GM19467 (cell line): Measurements from ENCODE around the gene CPLX3.

Experiments used
- ATAC-seq: cut with Tn5 transposase; IDR thresholded peaks from one replicate; pipeline ENCODE4 v1.9.1; 2021; ENCODE audit warnings: mild to moderate bottlenecking, moderate library complexity; ENCODE audit not compliant: unreplicated experiment

The CPLX3 gene

DNA sequence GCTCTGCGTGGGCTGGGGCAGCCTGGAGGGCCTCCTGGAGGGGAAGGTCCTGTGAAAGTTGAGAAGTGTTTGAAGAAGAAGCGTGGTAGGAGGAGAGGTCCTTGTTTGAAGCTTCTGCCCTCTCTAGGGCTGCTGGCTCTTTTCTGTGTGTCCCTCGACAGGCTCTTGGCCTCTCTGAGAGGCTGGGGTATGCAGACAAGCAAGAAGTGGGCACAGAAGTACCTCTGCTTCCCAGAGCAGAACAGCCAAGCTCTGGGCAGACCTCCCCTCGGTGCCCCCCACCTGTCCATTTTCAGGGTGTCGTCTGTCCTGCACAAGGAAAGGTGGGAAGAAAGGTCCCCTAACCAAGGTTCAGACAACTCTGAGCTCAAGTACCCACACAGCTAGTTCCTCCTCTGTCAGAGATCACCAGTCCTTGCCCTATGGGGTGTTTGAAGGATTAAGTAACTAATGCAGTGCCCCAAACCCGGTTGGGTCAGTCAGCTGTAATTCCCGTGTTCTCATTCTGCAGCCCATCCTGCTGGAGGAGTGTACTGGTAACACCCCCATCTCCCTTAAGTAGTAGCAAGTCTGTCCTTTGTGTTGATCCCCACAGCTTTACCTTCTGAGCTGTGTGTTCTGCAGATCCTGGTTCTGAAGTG is 38.3 kb upstream of the CPLX3 start:
- no peak for ATAC-seq

- peak; percentile 21 for ATAC-seq
Observed at GRCh38 chr15:74788683-74789151, 37.7 kb upstream of the CPLX3 start.

DNA sequence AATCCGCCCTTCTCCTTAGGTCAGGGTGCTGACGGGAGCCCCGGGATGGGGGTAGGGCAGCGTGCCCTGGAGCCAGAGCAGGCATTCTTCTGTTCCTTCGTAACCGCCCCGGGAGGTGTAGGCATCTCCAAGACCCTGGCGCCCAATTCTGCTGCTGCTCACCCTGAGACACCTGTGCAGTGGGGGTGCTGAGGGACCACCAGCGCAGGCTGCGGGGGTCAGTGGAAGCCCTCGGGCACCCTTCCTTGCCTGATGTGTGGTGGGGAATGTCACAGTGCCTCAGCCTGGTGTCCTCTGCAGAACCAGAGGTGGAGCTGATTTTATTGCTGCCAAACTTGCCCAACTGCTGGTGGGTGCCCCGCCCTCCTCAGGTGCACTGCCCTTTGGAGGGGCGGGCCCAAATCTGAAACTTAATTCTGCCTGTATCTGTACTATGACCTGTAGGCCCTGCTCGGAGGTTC is 37.2 kb upstream of the CPLX3 start:
- ATAC-seq, result no peak

DNA sequence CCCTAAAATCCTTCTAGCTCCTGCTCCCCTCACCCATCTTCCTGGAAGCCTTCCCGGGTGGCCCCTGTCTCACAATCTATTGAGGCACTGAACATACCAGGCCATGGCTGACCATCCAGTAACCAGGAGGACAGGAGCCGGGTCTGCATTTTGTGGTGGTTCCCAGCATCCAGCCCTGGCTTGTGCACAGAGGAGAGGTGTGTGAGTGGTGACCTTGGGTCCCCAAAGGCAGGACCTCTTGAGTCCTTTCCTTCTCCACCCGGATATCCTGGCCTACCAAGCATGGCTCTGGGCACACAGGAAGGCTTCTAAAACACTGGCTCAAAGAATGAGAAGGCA is 36.7 kb upstream of the CPLX3 start:
- no peak for ATAC-seq

GRCh38 chr15:74790080-74790916 is 36.1 kb upstream of the CPLX3 start:
- ATAC-seq, result no peak

DNA sequence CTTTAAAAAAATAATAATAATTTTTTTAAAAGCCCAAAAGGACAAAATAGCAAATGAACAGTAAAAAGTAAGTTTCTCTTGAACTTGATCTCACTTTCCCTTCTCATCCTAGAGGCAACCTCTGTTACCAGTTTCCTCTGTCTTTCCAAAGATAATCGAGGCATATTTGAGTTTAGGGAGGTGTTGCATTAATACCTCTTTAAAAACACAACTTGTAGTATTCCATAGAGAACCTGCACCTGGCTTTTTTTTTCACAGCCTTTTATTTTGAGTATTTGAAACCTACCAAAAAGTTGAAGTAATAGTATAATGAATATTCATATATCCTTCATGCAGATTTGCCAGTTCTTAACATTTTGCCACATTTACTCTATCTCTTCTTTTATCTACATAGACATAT is 35.4 kb upstream of the CPLX3 start:
- ATAC-seq, result no peak

- no peak for ATAC-seq
Observed at GRCh38 chr15:74791667-74792066, 34.8 kb upstream of the CPLX3 start.

- no peak for ATAC-seq
Observed at GRCh38 chr15:74792227-74793016, 34.0 kb upstream of the CPLX3 start.

DNA sequence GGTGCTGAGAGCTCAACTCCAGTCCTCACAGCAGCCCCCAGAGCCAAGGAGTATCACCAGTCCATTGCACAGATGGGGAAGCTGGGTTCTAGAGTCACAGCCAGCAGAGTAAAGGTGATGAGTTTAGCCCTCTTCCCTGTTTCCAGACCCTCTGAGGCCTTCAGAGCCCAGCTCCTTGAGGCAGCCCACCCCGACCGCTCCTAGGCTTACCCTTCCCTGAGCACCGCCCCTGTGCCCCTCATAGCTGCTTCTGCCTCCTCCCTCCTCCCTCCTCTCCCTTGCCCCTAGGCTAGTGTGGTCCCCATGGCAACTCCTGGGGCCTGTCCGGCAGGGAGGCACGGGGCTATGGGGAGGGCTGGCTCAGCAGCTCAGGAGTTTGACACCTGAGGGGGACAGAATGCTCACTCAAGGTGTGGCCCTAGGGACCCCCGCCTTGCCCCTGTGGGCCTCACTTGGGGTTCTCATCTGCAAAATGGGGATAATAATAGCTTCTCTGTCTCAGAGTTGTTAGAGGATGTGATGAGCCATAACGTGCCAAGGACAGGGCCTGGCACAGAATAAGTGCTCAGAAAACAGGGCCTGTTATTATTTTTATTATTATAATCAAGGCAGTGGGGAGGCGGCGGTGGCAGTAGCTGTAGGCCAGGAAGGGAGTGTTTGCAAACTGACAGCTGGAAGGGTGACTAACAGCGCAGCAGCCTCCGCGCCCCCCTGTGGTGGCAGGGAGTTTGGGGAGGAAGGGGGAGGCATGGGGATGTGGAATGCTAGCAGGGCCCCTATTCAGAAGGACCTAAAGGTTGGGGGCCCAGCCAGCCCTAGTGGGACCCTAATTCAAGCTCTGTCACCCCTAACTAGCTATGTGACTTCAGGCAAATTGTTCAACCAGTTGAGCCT is 33.0 kb upstream of the CPLX3 start:
- ATAC-seq, result no peak

GRCh38 chr15:74794248-74794969 is 32.0 kb upstream of the CPLX3 start:
- no peak for ATAC-seq

- ATAC-seq, result no peak
Observed at GRCh38 chr15:74794970-74795349, 31.5 kb upstream of the CPLX3 start.

- no peak for ATAC-seq
Observed at GRCh38 chr15:74795966-74796625, 30.3 kb upstream of the CPLX3 start.

GRCh38 chr15:74798388-74799254 is 27.8 kb upstream of the CPLX3 start:
- no peak for ATAC-seq

DNA sequence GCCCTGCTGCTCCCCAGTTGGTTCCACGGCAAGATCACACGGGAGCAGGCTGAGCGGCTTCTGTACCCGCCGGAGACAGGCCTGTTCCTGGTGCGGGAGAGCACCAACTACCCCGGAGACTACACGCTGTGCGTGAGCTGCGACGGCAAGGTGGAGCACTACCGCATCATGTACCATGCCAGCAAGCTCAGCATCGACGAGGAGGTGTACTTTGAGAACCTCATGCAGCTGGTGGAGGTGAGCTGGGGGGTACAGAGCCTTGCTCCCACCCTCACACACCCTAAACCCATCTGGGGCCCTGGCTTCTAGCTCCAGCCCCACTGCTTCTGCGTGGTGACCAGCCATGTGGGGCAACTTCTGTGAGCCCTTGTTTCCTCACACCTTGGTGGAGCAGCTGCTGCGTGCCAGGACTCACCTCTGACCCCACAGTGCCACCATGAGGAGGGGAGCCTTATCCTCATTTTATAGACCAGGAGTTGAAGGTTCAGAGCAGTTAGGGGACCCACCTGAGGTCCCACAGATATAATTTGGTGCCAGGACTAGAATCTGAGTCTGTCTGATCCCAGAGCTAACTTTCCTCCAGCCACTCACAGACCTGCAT is 27.1 kb upstream of the CPLX3 start:
- ATAC-seq, result no peak

- peak; percentile 66 for ATAC-seq
Observed at GRCh38 chr15:74799856-74800558, 26.4 kb upstream of the CPLX3 start.

GRCh38 chr15:74800559-74801094 is 25.8 kb upstream of the CPLX3 start:
- no peak for ATAC-seq

GRCh38 chr15:74801311-74801997 is 25.0 kb upstream of the CPLX3 start:
- ATAC-seq, result no peak
